Heart left ventricle (tissue), 13 donors: Measurements from ENCODE around the gene CIC.

Source experiments
- CTCF ChIP-seq, 12 donors: fragments of 200-600 bp; sonication (generic) in 4 of 12; IDR thresholded peaks; one replicate each; pipeline versions ENCODE4 v1.5.0 to v1.8.0; 2018 to 2022; ENCODE audit warnings: antibody characterized with exemption in 12 of 12, mild to moderate bottlenecking in 5 of 12
- POLR2A ChIP-seq, 2 donors: fragments of 450-650 bp; IDR thresholded peaks; one replicate each; pipeline ENCODE4 v1.6.1; 2017; ENCODE audit warnings: antibody characterized with exemption in 2 of 2, mild to moderate bottlenecking in 2 of 2, moderate library complexity in 2 of 2
- donor health status: ischemic (EF 13 %, LVEDD 7.1; RV severe dilation, severe dysfunction).
- donor health status: DM: no; HTN: yes; CAD: no.
- donor health status: DM: no; HTN: no; CAD: no.
- donor health status: ischemic (EF 25% LVEDD 6.9; RV normal size, moderate dysfunction).
- donor health status: ischemic (EF 25% LVEDD 5.7; RV mildly dilated, moderate dysfunction).
- donor health status: ischemic (EF 35%, LVEDD 5.7; RV mildly dilated, moderate dysfunction).
- donor health status: nonischemic (EF 11% LVEDD 7.7; RV severe dilation, severe dysfunction).
- donor health status: DM: yes; HTN: yes; CAD: no.
- donor health status: PGD.
- donor health status: ischemic (EF 29% LVEDD 5.4; RV normal size, mild dysfunction).
- donor health status: nonischemic (EF 23%, LVEDD 6.1; RV moderate dilation, normal function).

- TF ChIP-seq CTCF (IDR thresholded peaks at IDR 0.05) (no peak), POLR2A (IDR thresholded peaks at IDR 0.05) (no peak)
Observed at GRCh38 chr19:42251572-42252358, 17.3 kb upstream of the CIC start.
